C4-2B (cell line): Measurements from ENCODE around the gene PANK3.
A peak's percentile ranks its signal among the peaks of the same experiment; 100 is the strongest.
"Not testable (repeated sequence)": the region's sequence is repeated elsewhere in the genome, so short reads cannot be mapped to it uniquely, and the experiment has no call there.

Source experiments
- H3K27ac ChIP-seq: fragments of 450-650 bp; 2 replicates; pipeline ENCODE4 v1.5.1; 2017
- CTCF ChIP-seq: fragments of 450-650 bp; conservative IDR thresholded peaks from 2 replicates; pipeline ENCODE4 v1.5.1; 2017; ENCODE audit warnings: mild to moderate bottlenecking
- ZFX ChIP-seq: fragments of 450-650 bp; IDR thresholded peaks from 2 replicates; pipeline ENCODE4 v1.6.1; 2017

PANK3 gene

GRCh38 chr5:168580227-168580508, 1.0 kb upstream of the PANK3 start:
- H3K27ac ChIP-seq: peak overlapping the region; percentile 87
- TF ChIP-seq CTCF (no peak), ZFX (no peak)

- TF ChIP-seq CTCF: no peak
- TF ChIP-seq ZFX: peak; percentile 74
- peak overlapping the region; percentile 87 for H3K27ac ChIP-seq
Measured at GRCh38 chr5:168579488-168580226, 489 bp upstream of the PANK3 start.

- H3K27ac ChIP-seq: no peak overlapping the region; the same call in 1 of the 2 replicates
- TF ChIP-seq ZFX (no peak), CTCF (no peak)
Measured at GRCh38 chr5:168578006-168578405, 1.2 kb downstream of the PANK3 start.

- TF ChIP-seq ZFX: no peak
- H3K27ac ChIP-seq: no peak overlapping the region
Measured at GRCh38 chr5:168575391-168576372, 3.5 kb downstream of the PANK3 start.

- H3K27ac ChIP-seq: not testable (repeated sequence)
Measured at GRCh38 chr5:168574156-168574555, 5.0 kb downstream of the PANK3 start.

GRCh38 chr5:168573663-168574062, 5.5 kb downstream of the PANK3 start:
- not testable (repeated sequence) for H3K27ac ChIP-seq

- no peak overlapping the region for H3K27ac ChIP-seq
- TF ChIP-seq CTCF (no peak), ZFX (no peak)
Measured at GRCh38 chr5:168570490-168571328, 8.5 kb downstream of the PANK3 start.

GRCh38 chr5:168568738-168569137, 10.4 kb downstream of the PANK3 start:
- H3K27ac ChIP-seq: no peak overlapping the region
- TF ChIP-seq ZFX: no peak
- no peak for TF ChIP-seq CTCF
